Cortex of kidney (tissue), 1 donor: ENCODE measurements around the gene GRAMD4.

ENCODE experiments used
- DNase-seq: peaks from one replicate; lab custom pipeline; 2025; lab: John Stamatoyannopoulos, UW

The GRAMD4 gene

GRCh38 chr22:46671824-46672432 lies 51.7 kb downstream of the GRAMD4 start:
- DNase-seq, result no peak

GRCh38 chr22:46672731-46673130 lies 52.5 kb downstream of the GRAMD4 start:
- DNase-seq, result no peak

GRCh38 chr22:46673205-46673604 lies 53.0 kb downstream of the GRAMD4 start:
- no peak for DNase-seq

GRCh38 chr22:46673662-46674236 lies 53.6 kb downstream of the GRAMD4 start:
- no peak for DNase-seq

GRCh38 chr22:46674367-46674781 lies 54.2 kb downstream of the GRAMD4 start:
- no peak for DNase-seq

- DNase-seq, result no peak
These were observed 54.7 kb downstream of the GRAMD4 start for GRCh38 chr22:46674906-46675305.

GRCh38 chr22:46675479-46675878 lies 55.3 kb downstream of the GRAMD4 start:
- DNase-seq, result no peak

GRCh38 chr22:46675938-46676337 lies 55.8 kb downstream of the GRAMD4 start:
- no peak for DNase-seq

- no peak for DNase-seq
These were observed 56.3 kb downstream of the GRAMD4 start for GRCh38 chr22:46676479-46676878.

- no peak for DNase-seq
These were observed 56.7 kb downstream of the GRAMD4 start for GRCh38 chr22:46676881-46677280.

GRCh38 chr22:46677323-46678002 lies 57.3 kb downstream of the GRAMD4 start:
- DNase-seq, result no peak

GRCh38 chr22:46678003-46678657 lies 57.9 kb downstream of the GRAMD4 start:
- no peak for DNase-seq

- no peak for DNase-seq
These were observed 58.9 kb downstream of the GRAMD4 start for GRCh38 chr22:46678785-46679700.

GRCh38 chr22:46679706-46680269 lies 59.6 kb downstream of the GRAMD4 start:
- no peak for DNase-seq

GRCh38 chr22:46681010-46681409 lies 60.8 kb downstream of the GRAMD4 start:
- no peak for DNase-seq

- no peak for DNase-seq
These were observed 62.0 kb downstream of the GRAMD4 start for GRCh38 chr22:46682011-46682731.

- no peak for DNase-seq
These were observed 64.5 kb downstream of the GRAMD4 start for GRCh38 chr22:46684706-46685105.

- DNase-seq, result no peak
These were observed 66.2 kb downstream of the GRAMD4 start for GRCh38 chr22:46686221-46687047.

- DNase-seq, result no peak
These were observed 66.9 kb downstream of the GRAMD4 start for GRCh38 chr22:46687048-46687444.

GRCh38 chr22:46687460-46687859 lies 67.3 kb downstream of the GRAMD4 start:
- no peak for DNase-seq
